K562 (cell line): ENCODE measurements around the gene THADA.

Experiments
- CREB1 ChIP-seq, 2 experiments: sonication (generic) in 1 of 2; formaldehyde crosslinking in 1 of 2; IDR thresholded peaks; 2 replicates each; pipeline versions ENCODE4 v1.6.1 to v1.8.0; 2012 to 2022; ENCODE audit warnings: inconsistent platforms in 1 of 2, mild to moderate bottlenecking in 1 of 2, missing genetic modification reagents in 1 of 2, moderate library complexity in 1 of 2
- CTCF ChIP-seq, 3 experiments: IDR thresholded peaks in 2 of 3; conservative IDR thresholded peaks in 1 of 3; 2 replicates each; pipeline ENCODE4 v1.5.1; 2011 to 2012; ENCODE audit warnings: low read length in 3 of 3, mild to moderate bottlenecking in 3 of 3, control low read depth in 2 of 3, improper control_type of control experiment in 1 of 3, inconsistent platforms in 1 of 3, low read depth in 1 of 3, mixed read lengths in 1 of 3, moderate library complexity in 1 of 3; ENCODE audit not compliant: insufficient read depth in 2 of 3
- ELK1 ChIP-seq: sonication (generic); formaldehyde crosslinking; IDR thresholded peaks from 2 replicates; pipeline ENCODE4 v1.8.1; 2022; ENCODE audit warnings: missing genetic modification reagents
- FOS ChIP-seq: IDR thresholded peaks from 3 replicates; pipeline ENCODE4 v1.6.1; 2011; ENCODE audit not compliant: insufficient read length; ENCODE audit errors: extremely low read depth
- MAX ChIP-seq: sonication (generic); formaldehyde crosslinking; IDR thresholded peaks from 2 replicates; pipeline ENCODE4 v1.9.0; 2022; ENCODE audit warnings: mild to moderate bottlenecking, missing genetic modification reagents
- NFRKB ChIP-seq: fragments of 450-650 bp; IDR thresholded peaks from 2 replicates; pipeline ENCODE4 v1.6.1; 2016; ENCODE audit warnings: low read depth
- POLR2AphosphoS2 ChIP-seq: IDR thresholded peaks from 2 replicates; pipeline ENCODE4 v1.6.1; 2012; ENCODE audit warnings: low read length, improper control_type of control experiment
- RBM39 ChIP-seq: fragments of 200-400 bp; formaldehyde crosslinking; optimal IDR thresholded peaks from 2 replicates; pipeline ENCODE3; 2018; ENCODE audit warnings: low read depth, low read length
- SAP30 ChIP-seq: fragments of 200-600 bp; sonication (generic); IDR thresholded peaks from 2 replicates; pipeline ENCODE4 v1.6.1; 2012; ENCODE audit warnings: borderline replicate concordance, low read depth, mild to moderate bottlenecking, moderate library complexity, low read length, control low read depth, inconsistent platforms; ENCODE audit not compliant: insufficient read depth, poor library complexity, severe bottlenecking
- STAT5A ChIP-seq: IDR thresholded peaks from 2 replicates; pipeline ENCODE4 v1.6.1; 2012; ENCODE audit warnings: low read length, inconsistent platforms, borderline replicate concordance
- TARDBP ChIP-seq: fragments of 450-650 bp; IDR thresholded peaks from 2 replicates; pipeline ENCODE4 v1.6.1; 2016
- ZNF175 ChIP-seq: fragments of 200-800 bp; sonication (Bioruptor generic); IDR thresholded peaks from 2 replicates; pipeline ENCODE4 v1.6.1; 2016; ENCODE audit warnings: low read depth, mild to moderate bottlenecking, missing genetic modification characterization, missing compliant biosample characterization
- ZNF561 ChIP-seq: fragments of 450-650 bp; formaldehyde crosslinking; conservative IDR thresholded peaks from 2 replicates; pipeline ENCODE4 v1.4.0; 2020; ENCODE audit warnings: mild to moderate bottlenecking, moderate library complexity

- TF ChIP-seq ZNF561 (CRISPR knock-in tag) (no peak), FOS (no peak), NFRKB (no peak), CTCF (IDR thresholded peaks at IDR 0.05 in 2 of 3, conservative IDR thresholded peaks at IDR 0.05 in 1 of 3; ENCODE audit: insufficient read depth in 2 of 3, low read depth in 1 of 3, low read length in 3 of 3) (peak; percentile 37 to 49 (median 47); a peak in 4 of 6 replicates), MAX (CRISPR knock-in tag) (no peak), POLR2AphosphoS2 (no peak), STAT5A (no peak), ZNF175 (CRISPR knock-in tag) (no peak), RBM39 (no peak), CREB1 (IDR thresholded peaks at IDR 0.05) (no peak), CREB1 (CRISPR knock-in tag; IDR thresholded peaks at IDR 0.05) (no peak), TARDBP (no peak), ELK1 (CRISPR knock-in tag) (no peak), SAP30 (no peak)
These were observed 355.7 kb downstream of the THADA start for GRCh38 chr2:43239981-43240765.
